Middle frontal gyrus (tissue), 1 donor: Measurements from ENCODE around the gene IQCF5.
"Not testable (repeated sequence)": the region's sequence is repeated elsewhere in the genome, so short reads cannot be mapped to it uniquely, and the experiment has no call there.

Experiments
- DNase-seq: peaks from one replicate; pipeline ENCODE4 v3.0.0-alpha.2; 2015; ENCODE audit warnings: low spot score; ENCODE audit errors: extremely low spot score

The IQCF5 gene

GRCh38 chr3:51869304-51869703 is 6.1 kb downstream of the IQCF5 start:
- no peak for DNase-seq

- DNase-seq, result not testable (repeated sequence)
Measured at GRCh38 chr3:51868896-51869295, 6.5 kb downstream of the IQCF5 start.

- no peak for DNase-seq
Measured at GRCh38 chr3:51862886-51863285, 12.5 kb downstream of the IQCF5 start.

DNA sequence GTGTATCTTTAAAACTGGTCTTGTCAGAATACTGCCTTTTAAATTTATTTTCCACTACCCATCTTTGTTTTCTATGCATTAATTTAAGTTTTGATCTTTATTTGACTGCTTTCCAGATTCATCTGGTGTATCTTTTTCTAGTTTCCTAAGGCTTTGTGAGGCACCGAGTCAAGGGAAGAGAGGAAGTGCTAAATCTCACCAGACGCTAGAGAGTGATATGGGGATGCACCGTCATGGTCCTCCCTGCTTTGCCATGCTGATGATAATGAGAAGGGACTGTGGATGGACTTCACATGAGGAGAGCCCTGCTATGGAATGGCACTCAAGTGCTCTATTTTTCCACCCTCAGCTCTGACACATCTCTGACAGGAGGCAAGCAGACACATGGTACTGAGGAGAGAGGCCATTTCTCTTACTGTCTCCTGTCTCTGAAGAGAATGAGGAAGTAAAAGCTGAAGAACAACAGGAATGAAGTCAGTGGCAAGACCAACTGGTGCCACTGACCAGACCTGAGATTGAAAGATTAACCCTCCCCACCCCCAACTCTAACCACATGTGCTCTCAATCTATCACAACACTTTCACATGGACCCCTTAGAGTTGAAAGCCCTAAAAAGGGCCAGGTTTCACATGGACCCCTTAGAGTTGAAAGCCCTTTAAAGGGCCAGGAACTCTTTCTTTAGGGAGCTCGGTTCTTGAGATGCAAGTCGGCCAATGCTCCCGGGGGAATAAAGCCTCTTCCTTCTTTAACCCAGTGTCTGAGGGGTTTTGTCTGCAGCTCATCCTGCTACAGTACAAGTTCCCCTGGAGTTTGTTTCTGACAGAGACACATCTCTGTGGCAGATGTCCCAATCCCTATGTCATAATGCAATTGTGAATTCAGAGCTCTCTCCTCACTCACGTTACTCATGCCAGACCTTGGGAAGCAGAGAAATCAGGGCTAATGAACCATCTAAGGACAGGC is 14.4 kb downstream of the IQCF5 start, which contains the start of gene IQCF2:
Gene IQCF2 (plus strand): TSS at position 913 of the 963 bp plus-strand sequence. CDS start 52 bp downstream, outside the sequence.
- no peak for DNase-seq

- not testable (repeated sequence) for DNase-seq
Measured at GRCh38 chr3:51855411-51855810, 20.0 kb downstream of the IQCF5 start.

DNA sequence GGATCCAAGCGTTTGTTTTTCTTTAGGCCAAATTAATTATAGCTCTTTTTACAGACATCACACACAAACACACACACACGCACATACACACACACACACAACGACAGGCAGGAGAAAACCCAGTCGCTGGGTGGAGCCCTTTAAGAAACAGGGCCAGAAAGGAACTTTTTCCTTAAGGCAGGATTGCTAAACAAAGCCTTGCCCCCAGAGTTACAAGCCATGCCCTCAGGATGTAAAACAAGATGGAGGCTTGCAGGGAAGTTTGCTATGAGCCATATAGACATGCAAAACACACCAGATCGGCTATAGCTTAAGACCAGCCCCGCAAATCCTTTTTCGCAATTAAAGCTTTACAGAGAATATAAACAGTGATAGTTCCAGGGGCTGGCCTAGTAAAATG is 30.3 kb downstream of the IQCF5 start:
- no peak for DNase-seq

- no peak for DNase-seq
Measured at GRCh38 chr3:51836606-51837005, 38.8 kb downstream of the IQCF5 start.

DNA sequence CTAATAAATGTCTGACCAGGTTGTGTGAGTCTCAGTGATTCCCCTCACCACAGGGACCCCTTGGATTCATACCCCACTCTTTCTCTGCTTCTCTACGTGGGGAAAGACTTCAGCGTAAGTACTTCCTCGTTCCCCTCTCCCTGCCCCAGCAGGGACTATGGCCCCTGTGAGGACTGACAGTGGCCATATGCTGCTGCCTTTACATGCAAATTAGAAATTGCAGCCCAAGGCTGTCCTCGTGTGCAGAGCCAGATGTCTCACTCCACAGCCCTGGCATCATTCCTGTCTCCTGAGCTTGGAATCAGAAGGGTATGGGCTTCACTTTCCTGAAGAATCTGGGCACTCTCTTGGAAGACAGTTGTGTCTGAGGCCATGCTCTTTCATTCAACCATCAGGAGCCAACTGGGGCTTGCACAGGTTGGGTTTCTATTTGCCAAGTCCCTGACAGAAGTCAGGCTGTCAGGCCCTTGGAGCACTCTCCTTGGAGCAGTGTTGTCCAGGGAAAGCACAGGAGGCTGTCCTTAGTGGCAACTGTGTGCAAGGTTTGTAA is 44.5 kb downstream of the IQCF5 start:
- no peak for DNase-seq

DNA sequence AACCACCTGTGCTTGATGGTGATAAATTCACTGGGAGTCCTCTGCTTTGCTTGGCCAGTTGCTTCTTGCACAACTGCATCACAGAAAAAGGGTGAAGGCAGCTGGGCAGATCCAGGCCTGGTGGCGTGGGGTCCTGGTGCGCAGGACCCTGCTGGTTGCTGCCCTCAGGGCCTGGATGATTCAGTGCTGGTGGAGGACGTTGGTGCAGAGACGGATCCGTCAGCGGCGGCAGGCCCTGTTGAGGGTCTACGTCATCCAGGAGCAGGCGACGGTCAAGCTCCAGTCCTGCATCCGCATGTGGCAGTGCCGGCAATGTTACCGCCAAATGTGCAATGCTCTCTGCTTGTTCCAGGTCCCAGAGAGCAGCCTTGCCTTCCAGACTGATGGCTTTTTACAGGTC is 45.1 kb downstream of the IQCF5 start:
- DNase-seq, result no peak

- no peak for DNase-seq
Measured at GRCh38 chr3:51828297-51828696, 47.1 kb downstream of the IQCF5 start.
